C4-2B (cell line): Measurements from ENCODE around the gene AZGP1.

Experiments used
- H3K27ac ChIP-seq: fragments of 450-650 bp; 2 replicates; pipeline ENCODE4 v1.5.1; 2017
- ZFX ChIP-seq: fragments of 450-650 bp; IDR thresholded peaks from 2 replicates; pipeline ENCODE4 v1.6.1; 2017
- TF ChIP-seq, protein P1 (sequence below): fragments of 450-650 bp; conservative IDR thresholded peaks from 2 replicates; pipeline ENCODE4 v1.5.1; 2017; ENCODE audit warnings: mild to moderate bottlenecking

Gene AZGP1

DNA sequence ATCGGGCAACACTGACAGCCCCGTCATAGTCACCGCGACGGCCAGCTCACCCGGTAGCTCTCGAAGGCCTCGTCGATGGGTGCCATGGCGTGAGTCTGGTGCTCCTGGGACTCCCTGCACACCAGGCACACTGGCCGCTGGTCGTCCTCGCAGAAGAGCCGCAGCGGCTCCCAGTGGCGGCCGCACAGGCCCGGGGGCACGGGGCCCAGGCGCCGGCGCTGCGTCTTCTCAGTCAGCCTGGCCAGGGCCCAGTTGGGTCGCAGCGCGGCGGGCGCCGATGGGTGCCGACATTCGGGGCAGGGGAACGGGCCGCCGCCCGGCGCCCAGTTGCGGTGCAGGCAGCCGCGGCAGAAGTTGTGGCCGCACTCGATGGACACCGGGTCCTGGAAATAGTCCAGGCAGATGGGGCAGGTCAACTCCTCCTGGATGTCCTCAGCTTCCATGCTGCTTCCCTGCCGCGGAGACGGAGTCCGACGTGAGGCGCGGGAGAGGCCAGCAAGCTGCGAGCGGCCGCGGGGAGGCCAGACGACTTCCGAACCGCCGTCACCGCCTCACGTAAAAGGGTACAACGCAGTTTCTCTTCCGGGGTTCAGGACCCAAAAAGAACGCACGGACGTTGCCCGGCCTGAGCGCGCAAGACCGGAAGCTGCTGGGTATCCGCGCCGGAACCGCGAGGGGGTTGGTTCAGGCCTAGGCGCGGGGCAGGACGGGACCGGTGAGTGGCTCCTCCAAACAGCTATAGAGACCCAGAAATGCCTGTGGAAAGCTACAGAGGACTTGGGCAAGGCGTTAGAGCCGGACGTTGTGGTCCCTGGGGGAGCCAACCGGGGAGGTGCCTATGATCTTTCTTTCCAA is 56.6 kb downstream of the AZGP1 start, which contains the start of gene TRIM4:
Gene TRIM4 (minus strand): TSS at position 572 of the 855 bp plus-strand sequence. CDS start 129 bp downstream, at position 443.
- TF ChIP-seq ZFX: peak; percentile 91
- TF ChIP-seq, protein P1, sequence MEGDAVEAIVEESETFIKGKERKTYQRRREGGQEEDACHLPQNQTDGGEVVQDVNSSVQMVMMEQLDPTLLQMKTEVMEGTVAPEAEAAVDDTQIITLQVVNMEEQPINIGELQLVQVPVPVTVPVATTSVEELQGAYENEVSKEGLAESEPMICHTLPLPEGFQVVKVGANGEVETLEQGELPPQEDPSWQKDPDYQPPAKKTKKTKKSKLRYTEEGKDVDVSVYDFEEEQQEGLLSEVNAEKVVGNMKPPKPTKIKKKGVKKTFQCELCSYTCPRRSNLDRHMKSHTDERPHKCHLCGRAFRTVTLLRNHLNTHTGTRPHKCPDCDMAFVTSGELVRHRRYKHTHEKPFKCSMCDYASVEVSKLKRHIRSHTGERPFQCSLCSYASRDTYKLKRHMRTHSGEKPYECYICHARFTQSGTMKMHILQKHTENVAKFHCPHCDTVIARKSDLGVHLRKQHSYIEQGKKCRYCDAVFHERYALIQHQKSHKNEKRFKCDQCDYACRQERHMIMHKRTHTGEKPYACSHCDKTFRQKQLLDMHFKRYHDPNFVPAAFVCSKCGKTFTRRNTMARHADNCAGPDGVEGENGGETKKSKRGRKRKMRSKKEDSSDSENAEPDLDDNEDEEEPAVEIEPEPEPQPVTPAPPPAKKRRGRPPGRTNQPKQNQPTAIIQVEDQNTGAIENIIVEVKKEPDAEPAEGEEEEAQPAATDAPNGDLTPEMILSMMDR: peak; percentile 66
- peak within 1 kb of the TSS; percentile 93 for H3K27ac ChIP-seq
